NCI-H1436 (cell line): ENCODE measurements around the gene HSPA14.
A peak's percentile ranks its signal among the peaks of the same experiment; 100 is the strongest.
"Not testable (repeated sequence)": the region's sequence is repeated elsewhere in the genome, so short reads cannot be mapped to it uniquely, and the experiment has no call there.

Source experiments
- DNase-seq: peaks from one replicate; lab custom pipeline; 2025; lab: John Stamatoyannopoulos, UW

The HSPA14 gene, protein sequence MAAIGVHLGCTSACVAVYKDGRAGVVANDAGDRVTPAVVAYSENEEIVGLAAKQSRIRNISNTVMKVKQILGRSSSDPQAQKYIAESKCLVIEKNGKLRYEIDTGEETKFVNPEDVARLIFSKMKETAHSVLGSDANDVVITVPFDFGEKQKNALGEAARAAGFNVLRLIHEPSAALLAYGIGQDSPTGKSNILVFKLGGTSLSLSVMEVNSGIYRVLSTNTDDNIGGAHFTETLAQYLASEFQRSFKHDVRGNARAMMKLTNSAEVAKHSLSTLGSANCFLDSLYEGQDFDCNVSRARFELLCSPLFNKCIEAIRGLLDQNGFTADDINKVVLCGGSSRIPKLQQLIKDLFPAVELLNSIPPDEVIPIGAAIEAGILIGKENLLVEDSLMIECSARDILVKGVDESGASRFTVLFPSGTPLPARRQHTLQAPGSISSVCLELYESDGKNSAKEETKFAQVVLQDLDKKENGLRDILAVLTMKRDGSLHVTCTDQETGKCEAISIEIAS

DNA sequence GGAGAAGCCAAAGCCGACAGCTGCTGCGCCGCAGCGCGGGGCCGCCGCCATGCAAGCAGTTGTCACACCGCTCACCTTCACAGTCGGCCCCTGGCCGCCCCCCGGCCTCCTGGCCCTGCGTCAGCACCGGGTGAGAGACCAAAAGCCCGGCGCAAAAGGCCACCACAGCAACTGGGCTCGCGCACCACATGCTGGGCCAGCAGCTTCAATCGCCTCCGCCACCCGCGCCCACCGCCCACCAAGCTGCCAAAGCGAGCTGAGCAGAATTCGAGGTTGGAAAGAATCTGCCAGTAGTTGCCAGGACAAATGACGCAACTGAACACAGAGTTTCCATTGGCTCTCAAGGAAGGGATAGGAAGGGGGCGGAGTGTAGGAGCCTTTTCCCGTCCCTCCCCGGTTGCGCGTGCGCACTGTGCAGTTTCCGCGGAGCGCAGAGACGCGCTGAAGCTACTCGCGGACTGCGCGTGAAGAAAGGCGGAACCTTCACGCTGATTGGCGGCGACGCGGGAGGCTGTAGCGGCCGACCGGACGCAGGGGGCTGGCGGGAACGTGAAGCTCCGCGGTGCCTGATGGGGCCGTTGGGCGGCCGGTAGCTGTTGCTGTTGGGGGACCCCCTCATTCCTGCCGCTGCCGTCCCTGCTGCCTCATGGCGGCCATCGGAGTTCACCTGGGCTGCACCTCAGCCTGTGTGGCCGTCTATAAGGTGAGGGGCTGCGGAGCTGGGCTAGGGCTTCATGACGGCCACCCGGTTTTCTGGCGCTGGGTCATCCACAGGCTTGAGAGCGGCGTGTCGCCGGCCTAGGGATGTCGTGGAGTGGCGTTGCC is at the start of gene HSPA14, which contains the start of the genes CDNF and MSANTD7:
Gene HSPA14 (plus strand): TSS at position 550 of the 825 bp plus-strand sequence. CDS start 97 bp downstream, at position 647.
Gene CDNF (minus strand): TSS at position 281 of the 825 bp plus-strand sequence. CDS start 91 bp downstream, at position 190.
Gene MSANTD7 (plus strand): TSS at position 550 of the 825 bp plus-strand sequence. CDS start 3,979 bp downstream, outside the sequence.
- DNase-seq: peak; percentile 99

DNA sequence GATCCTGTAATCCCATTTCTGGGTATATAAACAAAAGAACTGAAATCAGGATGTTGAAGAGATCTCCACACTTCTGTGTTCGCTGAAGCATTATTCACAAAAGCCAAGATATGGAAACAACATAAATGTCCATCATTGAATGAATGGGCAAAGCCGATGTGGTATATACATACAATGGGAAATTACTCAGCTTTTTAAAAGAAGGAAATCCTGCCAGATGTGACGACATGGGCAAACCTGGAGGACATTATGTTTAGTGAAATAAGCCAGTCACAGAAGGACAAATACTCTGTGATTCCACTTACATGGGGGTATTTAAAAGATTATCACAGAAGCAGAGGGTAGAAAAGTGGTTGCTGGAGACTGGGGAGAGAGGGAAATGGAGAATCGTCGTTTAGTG is 39.5 kb upstream of the HSPA14 start:
- DNase-seq: no peak

DNA sequence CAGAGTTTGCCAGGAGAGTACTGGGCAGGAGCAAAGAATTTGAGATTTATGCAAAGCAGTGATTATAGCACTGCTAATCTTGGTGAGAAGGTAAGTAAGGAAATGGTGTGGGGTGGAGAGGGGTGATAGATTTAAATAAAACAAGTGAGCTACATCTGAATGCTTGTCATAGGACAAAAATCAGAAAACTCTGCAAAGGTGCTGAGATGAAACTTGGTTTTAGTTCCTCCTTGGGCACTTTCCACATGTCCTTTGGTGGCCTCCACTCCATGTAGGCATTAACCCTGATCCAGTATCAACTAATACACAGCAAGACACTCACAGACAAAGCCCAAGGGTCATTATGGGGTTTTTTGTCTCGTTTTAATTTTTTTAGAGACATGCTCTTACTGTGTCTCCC is 37.7 kb upstream of the HSPA14 start:
- DNase-seq: no peak

DNA sequence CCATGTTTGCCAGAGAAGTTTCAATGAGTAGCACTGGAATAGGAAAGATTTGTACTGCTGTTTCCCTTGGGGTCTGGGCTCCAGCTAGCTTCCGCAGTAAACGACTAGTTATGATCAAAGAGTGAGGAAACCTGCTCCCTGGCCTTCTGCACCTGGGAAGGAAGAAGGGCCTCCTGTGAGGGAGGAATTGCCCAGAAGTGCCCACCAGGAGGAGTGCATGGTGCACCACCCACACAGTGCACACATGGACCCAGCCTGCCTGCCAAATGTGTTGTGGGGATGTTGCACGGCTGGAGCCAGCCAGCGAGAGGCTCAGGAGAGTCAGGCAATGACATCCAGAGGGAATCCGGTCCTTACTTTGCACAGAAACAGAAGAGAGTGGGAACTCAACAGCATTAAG is 36.4 kb upstream of the HSPA14 start:
- no peak for DNase-seq

DNA sequence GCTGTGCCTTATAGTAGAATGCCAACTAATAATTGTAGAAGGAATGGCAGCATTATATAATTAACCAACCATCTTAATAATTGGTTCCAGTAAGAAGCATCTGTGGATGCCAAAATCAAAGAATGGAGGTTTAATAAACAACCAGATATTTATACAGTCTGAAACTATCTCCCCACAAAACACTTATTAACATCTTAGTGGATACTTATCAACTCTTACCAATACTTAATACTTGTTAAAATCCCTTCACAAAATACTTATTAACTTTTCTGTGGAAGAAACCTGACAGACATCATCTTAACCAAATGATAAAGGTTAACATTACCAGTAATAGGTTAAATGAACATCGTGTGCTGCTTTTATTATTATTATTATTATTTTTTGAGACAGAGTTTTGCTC is 34.3 kb upstream of the HSPA14 start:
- no peak for DNase-seq

DNA sequence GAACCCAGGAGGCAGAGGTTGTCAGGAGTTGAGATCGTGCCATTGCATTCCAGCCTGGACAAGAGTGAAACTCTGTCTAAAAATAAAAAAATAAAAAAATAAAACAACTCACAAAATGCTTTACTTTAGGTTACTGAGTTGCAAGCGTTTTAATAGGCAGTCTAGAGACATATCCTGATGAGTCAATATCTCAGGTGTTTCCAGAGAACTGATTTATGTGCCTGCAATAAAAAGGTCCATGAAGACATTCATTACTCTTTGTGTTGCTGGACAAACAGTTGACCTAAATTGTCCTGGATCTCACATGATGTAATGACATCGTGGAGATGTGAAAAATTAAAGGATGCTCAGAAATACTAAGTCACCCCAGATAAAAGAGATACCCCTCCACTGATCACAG is 31.8 kb upstream of the HSPA14 start:
- no peak for DNase-seq

DNA sequence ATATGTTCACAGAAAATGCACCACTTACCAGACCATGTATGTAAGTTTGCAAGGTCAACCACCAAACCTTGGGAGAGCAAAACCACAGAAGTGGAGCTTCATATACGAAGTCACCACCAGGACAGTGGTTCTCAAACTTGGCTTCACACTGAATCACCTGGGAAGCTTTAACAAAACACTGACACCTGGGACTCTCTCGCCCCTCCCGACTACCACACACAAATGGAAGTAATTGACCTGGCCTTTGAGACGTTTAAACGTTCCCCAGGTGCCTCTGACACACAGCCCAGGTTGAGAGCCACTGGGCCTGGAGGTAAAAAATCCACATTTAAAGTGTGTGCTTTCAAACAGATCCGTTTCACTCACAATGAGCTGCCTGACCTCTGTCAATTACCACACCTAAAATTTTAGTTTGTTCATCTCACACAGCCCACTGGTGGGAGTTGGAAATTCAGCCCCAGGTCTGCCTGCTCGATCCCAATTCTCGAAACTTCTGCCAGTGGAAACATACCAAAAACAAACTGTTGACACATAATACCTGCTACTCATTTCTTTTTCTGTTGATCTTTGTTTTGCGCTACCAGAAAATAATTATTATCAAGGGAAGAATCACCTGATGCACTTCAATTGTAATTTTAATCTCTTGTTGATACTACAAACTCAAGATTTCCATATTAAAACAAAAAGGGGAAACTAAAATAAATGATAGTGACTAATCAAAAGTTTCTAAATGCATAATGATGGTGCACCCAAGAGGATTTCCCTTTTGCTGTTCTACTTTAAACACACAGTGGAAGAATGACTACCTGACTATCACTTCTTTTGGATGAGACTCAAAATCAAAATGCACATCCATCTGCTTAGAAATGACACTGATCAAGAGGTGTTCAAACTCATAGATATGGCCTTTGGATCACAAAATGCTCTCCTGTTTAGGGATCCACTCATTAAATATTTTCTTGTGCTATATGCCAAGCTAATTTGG is 26.8 kb upstream of the HSPA14 start:
- no peak for DNase-seq

DNA sequence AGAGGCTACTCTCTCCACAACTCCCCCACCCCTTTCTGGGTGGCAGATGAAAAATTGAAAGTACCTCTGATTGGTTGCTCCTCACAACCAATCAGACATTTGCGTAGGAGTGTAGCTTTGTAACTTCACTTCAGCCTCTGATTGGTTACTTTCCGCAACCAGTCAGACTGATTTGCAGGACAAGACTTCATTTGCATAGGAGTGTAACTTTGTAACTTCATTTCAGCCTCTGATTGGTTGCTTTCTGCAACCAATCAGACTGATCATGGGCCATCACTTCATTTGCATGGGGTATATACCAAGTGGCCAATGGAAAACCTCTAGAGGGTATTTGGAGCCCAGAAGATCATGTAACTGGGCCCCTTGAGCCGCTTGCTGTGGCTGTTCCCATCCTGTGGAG is 25.8 kb upstream of the HSPA14 start:
- peak; percentile 85 for DNase-seq

DNA sequence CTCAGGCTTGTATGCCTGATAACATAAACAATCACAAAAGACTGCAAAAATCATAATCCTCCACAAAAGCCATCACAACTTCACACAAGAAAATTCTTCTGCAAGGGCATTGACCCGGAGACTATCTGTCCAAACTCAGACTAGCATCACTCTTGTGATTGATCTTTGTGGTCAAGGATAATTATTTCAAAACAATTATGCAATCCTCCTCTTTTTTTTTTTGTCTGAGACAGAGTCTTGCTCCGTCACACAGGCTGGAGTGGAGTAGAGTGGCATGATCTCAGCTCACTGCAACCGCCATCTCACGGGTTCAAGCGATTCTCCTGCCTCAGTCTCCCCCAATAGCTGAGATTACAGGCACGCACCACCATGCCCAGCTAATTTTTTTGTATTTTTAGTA is 22.4 kb upstream of the HSPA14 start:
- no peak for DNase-seq

DNA sequence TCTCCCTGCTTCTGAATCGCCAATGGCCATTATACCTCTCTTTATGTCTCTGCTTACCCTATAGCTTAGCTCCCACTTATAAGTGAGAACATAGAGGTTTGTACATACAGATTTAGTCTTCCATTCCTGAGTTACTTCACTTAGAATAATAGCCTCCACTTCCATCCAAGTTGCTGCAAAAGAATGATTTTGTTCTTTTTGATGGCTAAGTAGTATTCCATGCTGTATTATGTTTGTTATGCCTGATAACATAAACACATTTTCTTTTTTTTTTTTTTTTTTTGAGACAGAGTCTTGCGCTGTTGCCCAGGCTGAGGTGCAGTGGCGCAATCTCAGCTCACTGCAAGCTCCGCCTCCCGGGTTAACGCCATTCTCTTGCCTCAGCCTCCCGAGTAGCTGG is 21.4 kb upstream of the HSPA14 start:
- not testable (repeated sequence) for DNase-seq

DNA sequence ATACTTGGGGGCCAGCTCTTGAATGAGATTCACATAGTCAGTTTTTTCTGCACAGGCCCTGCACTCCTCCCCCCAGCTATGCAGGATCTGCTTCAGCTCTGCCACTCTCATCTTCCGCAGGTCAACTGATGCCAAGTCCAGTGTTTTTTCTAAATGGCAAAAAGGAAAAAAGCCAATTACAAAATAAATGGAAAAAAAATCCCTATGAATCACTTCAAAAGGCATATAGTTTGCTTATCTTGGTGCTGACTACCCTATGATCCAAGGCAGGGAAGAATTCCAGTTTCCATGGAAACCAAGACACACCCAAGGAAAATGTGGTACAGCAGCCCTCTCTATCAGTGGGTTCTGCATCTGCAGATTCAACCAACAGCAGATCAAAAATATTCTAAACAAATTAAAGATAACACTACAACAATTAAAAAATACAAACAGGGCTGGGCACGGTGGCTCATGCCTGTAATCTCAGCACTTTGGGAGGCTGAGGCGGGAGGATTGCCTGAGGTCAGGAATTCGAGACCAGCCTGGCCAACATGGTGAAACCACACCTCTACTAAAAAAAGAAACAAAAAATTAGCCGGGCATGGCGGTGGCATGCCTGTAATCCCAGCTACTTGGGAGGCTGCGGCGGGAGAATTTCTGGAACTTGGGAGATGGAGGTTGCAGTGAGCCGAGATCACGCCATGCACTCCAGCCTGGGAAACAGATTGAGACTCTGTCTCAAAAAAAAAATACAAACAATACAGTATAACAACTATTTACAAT is 17.9 kb upstream of the HSPA14 start:
- no peak for DNase-seq

DNA sequence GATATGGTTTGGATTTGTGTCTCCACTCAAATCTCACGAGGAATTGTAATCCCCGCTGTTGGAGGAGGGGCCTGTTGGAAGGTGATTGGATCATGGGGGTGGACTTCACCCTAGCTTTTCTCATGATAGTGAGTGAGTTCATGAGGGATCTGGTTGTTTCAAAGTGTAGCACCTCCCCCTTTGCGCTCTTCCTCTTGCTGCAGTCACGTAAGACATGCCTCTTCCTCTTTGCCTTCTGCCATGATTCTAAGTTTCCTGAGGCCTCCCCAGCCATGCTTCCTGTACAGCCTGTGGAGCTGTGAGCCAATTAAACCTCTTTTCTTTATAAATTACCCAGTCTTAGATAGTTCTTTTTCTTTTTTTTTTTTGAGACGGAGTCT is 17.3 kb upstream of the HSPA14 start:
- no peak for DNase-seq

DNA sequence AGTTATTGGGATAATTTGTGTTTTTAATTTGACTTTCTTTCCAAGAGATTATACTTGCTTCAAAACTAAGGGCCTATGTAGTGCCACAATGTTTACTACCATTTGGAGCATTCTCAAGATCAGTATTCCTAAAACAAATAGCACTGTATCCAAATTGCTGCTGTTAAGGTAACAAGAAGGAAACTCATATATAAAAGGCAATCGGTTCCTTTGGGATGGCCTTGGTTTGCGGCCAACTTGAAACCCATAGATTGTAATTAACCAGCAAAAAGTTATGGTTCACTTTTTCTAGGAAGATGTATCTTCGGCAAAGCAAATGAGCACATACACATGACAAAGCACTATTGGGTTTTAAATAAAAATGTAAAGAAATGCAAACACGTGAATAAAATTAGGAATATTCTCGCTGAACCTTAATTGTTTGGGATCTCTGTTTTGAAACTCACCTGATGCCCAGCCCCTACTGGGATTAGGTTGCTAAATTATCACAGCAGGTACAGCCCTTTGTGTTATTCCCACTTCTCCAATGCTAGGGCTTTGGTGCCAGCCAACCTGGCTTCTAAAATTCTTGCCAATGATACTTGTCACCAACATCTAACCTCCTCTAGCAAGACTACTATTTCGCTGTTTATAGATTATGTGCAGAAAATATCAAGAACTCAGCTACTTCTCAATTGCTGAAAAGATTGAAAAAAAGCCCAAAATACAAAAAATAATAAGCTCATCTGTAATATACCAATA is 16.3 kb upstream of the HSPA14 start:
- no peak for DNase-seq

DNA sequence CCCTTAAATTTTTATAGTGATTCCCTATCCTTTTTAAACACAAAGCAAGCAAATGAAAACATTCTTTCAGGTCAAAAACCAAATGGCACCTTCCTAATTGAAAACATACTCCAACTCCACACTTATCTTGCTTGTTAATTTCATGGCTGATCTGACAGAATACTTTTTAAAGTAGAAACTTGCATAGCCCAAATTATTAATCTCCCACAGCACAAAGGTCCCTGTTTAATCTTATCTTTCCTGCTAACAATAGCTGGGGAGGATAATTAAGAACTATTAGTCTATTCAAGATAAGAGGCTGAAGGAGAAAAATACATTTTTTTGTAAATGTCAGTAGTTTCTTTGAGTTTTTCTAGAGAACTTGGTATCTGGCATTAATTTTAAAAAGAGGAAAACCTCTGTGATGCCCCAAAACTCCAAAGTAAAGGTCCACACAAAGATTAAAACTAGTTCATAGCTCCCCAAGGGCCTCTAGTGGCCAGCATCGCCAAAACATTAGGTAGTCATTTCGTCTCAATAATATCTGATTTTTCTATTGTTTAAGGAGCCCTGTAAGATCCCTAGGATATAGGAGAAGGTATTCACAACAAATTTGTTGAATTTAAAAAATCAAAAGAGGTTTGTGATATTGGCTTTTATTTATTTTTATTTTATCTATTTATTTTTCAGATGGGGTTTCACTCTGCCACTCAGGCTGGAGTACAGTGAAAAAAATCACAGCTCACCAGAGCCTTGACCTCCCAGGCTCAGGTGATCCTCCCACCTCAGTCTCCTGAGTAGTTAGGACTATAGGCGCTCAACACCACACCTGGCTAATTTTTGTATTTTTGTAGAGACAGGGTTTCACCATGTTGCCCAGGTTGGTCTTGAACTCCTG is 15.0 kb upstream of the HSPA14 start:
- DNase-seq: peak; percentile 19

DNA sequence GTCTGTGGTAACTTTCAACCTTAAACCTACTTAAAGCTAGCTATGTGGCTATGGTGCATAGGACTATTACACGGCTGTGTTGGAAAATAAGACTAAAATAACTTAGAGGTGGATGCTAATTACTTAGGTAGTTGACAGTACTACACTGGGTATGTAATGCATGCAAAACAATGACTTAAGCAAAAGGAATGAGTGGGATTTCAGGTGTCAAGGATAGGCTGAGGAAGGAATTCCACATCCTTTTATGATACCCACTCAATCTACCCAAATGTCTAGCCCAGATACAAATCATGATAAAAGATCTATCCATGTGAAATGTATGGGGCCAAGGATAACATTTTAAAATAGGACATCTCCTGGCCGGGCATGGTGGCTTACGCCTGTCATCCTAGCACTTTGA is 14.1 kb upstream of the HSPA14 start:
- no peak for DNase-seq

DNA sequence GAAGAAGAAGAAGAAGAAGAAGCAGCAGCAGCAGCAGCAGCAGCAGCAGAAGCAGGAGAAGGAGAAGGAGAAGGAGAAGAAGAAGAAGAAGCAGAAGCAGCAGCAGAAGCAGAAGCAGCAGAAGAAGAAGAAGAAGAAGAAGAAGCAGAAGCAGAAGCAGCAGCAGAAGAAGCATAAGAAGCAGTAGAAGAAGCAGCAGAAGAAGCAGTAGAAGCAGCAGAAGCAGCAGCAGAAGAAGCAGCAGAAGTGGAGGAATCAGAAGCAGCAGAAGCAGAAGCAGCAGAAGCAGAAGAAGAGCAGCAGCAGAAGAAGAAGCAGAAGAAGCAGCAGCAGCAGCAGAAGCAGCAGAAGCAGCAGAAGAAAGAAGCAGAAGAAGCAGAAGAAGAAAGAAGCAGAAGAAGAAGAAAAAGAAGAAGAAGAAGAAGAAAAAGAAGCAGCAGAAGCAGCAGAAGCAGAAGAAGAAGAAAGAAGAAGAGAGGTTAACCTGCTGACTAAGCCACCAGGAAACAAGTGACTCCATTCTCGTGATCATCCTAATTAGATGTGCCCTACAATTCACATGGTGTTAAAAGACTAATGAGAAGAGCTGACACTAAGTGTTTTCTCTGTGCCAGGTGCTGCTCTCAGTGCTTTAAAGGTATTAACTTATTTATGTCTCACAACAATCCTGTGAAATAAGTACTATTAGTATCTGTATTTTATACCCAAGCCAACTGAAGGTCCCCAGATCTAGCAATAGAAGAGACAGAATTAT is 11.9 kb upstream of the HSPA14 start:
- no peak for DNase-seq

DNA sequence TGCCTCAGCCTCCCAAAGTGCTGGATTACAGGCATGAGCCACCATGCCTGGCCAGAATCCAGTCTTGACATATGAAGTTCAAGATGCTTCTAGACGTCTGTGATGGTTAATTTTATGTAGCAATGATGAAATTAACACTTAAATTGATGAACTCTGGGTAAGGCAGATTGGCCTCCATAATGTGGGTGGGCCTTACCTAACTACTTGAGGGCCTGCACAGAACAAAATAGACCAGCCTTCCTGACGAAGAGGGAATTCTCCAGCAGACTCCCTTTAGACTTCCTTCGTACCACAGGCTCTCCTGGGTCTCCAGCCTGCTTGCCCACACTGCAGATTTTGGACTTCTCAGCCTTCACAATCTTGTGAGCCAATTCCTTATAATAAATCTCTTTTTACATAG is 5.0 kb upstream of the HSPA14 start:
- no peak for DNase-seq

DNA sequence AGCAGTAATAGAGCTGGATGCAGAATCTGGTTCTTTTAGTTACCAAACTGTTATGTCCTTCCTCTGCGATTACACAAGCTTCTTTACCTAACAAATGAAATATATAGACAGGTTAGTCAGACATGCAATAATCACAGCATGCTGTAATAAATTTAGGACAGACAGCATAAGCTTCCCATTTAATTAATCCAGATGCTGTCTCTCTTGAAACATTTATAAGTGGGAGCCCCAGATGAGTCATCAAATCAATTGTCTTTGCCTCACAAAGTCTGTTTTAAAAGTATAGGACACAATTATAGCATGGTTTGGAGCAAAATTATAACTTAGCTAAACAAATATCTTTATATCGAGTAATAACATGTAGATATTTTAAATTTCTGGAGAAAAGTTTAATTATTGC is 1.9 kb upstream of the HSPA14 start:
- no peak for DNase-seq
